ENCODE measurements around the gene AGBL4. TPM values are rescaled to one million over a fixed set of nuclear protein-coding genes. Genes with fewer than 3 reads are reported as not detected.

The AGBL4 gene
- total RNA-seq, 1 donor from 2014 or later = 3.1 TPM

- no peak for DNase-seq (ENCODE audit: low spot score)
These were observed 300.1 kb downstream of the AGBL4 start for GRCh38 chr1:49723662-49724061.

DNA sequence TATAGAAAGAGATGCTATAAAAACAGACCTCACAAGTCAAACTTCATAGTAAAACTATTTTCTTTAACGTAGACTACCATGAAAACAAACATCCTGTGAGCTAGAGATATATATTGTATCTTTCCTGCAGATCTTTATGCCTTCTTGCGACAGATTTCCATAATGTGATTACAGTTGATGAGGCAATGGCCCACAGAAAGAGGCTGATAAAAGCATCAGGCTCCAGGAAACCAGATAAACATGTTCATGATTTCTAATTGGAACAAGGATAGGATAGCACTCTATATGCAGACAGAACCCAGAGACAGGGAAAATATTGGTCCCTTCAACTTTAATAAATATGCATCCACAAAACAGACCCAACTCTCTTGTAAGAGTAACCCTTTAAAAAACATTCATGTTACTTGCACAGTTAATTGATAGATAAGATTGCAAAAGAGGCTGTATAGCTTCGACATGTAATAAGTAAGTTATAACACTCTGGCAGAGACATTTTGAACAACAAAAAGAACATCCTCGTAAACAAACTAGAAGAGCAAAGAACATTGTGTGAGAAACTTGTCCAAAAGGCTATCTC is 329.4 kb downstream of the AGBL4 start:
- no peak for DNase-seq (ENCODE audit: low spot score)

DNA sequence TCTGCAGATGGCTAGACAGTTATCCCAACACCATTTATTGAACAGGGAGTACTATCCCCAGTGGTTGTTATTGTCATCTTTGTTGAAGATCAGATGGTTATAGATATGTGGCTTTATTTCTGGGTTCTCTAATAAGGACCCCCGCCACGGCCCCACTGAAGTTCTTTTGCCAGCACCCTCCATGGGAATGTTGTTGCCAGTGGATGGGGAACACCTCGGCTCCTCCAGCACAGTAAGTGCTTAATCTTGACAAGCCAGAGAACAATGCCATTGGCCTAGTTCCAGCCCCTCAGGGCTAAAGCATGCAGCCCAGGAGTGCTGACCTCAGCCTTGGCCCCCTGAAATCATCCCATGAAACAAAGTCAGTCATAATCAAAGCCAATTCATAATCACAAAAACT is 337.6 kb downstream of the AGBL4 start:
- DNase-seq (ENCODE audit: low spot score) = no peak

- DNase-seq (ENCODE audit: low spot score) = no peak
These were observed 346.0 kb downstream of the AGBL4 start for GRCh38 chr1:49677706-49678105.

DNA sequence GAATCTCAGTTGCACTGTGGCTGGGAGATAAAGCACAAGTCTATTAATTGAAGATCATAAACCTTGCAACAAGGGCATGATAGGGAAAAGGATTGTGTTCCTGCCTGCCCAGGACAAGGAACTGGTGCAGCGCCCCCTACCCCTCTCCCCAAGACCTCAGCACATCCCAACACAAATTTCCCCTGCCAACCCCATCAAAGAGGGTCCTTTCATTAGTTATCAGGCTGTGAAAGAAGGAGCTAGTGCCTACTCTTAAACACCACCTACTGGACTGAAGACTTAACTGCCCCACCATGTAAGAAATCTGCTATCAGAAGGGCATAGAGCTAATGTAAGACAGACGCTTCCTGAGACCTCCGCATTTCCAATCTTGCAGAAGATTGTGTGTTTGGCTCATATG is 372.6 kb downstream of the AGBL4 start:
- no peak for DNase-seq (ENCODE audit: low spot score)

GRCh38 chr1:49630156-49630555 is 393.6 kb downstream of the AGBL4 start:
- no peak for DNase-seq (ENCODE audit: low spot score)

GRCh38 chr1:49627781-49628180 is 396.0 kb downstream of the AGBL4 start:
- no peak for DNase-seq (ENCODE audit: low spot score)

DNA sequence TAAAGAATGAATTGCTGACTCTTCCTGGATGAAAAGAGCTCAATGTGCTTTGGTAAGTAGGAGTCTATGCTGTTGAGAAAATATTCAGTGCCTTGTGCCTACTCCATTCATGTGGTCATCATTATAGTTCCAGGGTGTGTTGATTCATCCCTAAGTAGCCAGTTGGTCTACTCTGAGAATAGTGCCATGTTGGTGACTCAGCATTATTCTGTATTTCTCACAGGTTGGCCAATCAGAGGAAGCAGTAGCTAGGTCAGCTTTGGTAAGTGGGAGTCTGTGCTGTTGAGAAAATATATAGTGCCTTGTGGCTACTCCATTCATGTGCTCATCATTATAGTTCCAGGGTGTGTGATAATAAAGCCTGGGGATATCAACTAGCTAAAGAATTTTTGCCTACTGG is 397.3 kb downstream of the AGBL4 start:
- no peak for DNase-seq (ENCODE audit: low spot score)

DNA sequence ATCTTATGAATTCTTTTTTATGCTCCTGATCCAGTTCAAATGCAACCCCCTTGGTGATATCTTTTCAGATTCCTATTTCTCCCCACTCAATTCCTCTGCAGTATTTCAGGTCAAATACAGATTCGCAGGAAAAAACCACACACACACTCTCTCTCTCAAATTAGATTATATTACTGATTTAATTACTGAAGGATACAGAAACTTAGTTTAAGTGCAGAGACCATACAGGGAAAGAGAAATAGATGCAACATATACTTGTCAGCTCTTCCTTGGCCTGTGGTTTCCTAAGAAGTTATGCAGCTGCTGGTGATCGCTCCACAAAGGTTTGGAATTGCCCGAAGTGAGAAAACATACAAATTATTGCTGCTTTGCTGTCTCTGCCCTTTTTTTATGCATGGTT is 400.9 kb downstream of the AGBL4 start:
- no peak for DNase-seq (ENCODE audit: low spot score)

- no peak for DNase-seq (ENCODE audit: low spot score)
These were observed 417.7 kb downstream of the AGBL4 start for GRCh38 chr1:49606082-49606481.

- no peak for DNase-seq (ENCODE audit: low spot score)
These were observed 426.3 kb downstream of the AGBL4 start for GRCh38 chr1:49597436-49597835.

DNA sequence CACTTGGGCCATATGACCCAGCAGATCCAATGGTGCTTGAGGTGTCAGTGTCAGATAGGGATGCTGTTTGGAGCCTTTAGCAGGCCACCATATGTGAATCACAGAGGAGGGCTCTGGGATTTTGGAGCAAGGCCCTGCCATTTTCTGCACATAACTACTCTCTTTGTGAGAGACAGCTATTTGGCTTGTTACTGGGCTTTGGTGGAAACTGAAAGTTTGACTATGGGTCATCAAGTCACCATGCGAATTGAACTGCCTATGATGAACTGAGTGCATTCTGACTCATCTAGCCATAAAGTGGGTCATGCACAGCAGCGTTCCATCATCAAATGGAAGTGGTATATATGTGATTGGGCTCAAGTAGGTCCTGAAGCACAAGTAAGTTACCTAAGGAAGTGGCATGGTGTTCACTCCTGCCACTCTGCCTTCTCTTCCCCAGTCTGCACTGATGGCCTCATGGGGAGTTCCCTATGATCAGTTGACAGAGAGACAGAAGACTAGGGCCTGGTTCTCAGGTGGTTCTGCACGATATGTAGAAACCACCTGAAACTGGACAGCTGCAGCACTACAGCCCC is 447.3 kb downstream of the AGBL4 start:
- no peak for DNase-seq (ENCODE audit: low spot score)

GRCh38 chr1:49556676-49557234 is 467.0 kb downstream of the AGBL4 start:
- DNase-seq (ENCODE audit: low spot score) = no peak

- no peak for DNase-seq (ENCODE audit: low spot score)
These were observed 471.7 kb downstream of the AGBL4 start for GRCh38 chr1:49552101-49552500.

DNA sequence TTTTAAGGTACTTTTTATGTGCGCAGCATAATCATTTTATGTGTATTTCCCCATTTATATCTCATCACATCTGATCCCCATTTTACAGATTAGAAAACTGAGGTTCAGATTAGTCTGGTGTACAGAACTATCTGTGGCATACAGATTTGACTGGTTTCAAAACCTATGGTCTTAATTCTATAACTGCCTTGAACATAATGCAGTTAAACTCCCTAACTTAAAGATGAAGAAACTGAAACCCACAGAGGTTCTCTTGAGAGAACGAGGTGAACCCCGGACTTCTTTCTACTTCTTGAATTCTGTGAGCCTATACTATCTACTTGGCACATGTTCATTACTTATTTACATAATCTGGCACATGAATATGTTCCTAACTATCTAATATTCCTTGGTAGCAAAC is 479.1 kb downstream of the AGBL4 start:
- no peak for DNase-seq (ENCODE audit: low spot score)

- DNase-seq (ENCODE audit: low spot score) = no peak
These were observed 482.5 kb downstream of the AGBL4 start for GRCh38 chr1:49541096-49541752.

DNA sequence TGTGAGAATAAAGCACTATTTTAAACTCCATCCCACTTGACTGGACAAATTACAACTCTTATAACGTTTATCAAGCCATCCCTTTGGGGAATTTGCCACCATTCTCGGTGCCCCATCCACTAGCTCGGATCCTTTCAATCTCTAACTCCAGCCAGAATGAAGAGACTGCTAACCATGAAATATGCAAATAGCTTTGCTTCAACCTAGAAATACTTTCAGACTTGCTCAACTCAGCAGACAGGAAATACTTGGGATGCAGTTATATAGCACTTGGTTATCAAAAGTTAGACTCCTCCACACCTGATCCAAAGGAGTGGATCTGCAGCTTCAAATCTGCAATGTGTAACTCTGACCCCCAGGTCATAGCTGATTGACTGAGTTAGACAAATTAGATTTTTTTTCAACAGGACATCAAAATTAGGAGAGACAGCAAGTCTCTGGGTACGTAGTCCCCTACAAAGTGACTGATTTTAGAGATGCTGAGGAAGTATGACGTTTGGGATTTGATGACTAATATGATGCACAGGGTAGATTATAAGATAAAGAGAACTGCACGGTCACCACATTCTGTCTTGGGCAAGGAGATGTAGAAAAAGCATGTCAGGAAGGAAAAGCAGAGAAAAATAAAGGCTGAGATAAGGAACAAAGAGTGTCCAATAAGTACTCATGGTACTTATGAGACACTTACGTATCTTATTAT is 496.0 kb downstream of the AGBL4 start:
- no peak for DNase-seq (ENCODE audit: low spot score)

DNA sequence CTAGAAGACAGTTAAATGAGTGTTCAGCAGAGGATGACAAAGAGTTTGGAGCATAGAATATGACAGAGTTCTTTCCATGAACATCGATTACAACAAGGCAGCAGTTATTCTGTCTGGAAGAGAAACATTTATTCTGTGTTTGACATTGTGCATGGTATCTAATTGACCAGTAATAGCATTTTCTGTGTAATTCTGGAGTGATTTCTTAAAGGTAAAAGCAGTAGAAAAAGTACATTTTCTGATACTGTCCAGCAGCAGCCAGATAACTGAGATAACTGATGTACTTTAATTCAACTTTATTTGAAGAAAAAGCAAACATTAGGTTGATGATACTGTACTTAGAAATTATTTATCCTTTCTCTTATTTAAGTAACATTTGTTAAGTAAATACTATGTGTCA is 497.1 kb downstream of the AGBL4 start:
- DNase-seq (ENCODE audit: low spot score) = no peak

- no peak for DNase-seq (ENCODE audit: low spot score)
These were observed 500.0 kb downstream of the AGBL4 start for GRCh38 chr1:49523764-49524163.

- no peak for DNase-seq (ENCODE audit: low spot score)
These were observed 556.8 kb downstream of the AGBL4 start for GRCh38 chr1:49466961-49467360.

GRCh38 chr1:49465486-49466185 is 558.1 kb downstream of the AGBL4 start:
- no peak for DNase-seq (ENCODE audit: low spot score)

GRCh38 chr1:49448200-49448599 is 575.6 kb downstream of the AGBL4 start:
- DNase-seq (ENCODE audit: low spot score) = no peak
